Psoas muscle (tissue), 8 donors: ENCODE data around the gene ZBTB7C. TPM values are rescaled to one million over a fixed set of nuclear protein-coding genes. Genes with fewer than 3 reads are reported as not detected.

Source experiments
- ATAC-seq, 4 donors: fragments of 200-7000 bp; cut with Tn5 transposase; one replicate each; pipeline ENCODE4 v1.9.1; 2020; ENCODE audit warnings: moderate library complexity in 3 of 4, mild to moderate bottlenecking in 2 of 4
- DNase-seq, 2 donors: peaks; one replicate each; pipeline ENCODE4 v3.0.0-alpha.2; 2020
- H3K27ac ChIP-seq: fragments of 200-600 bp; one replicate; pipeline ENCODE4 v1.8.0; 2022
- H3K27me3 ChIP-seq, 3 donors: fragments of 200-600 bp in 1 of 3; one replicate each; pipeline versions ENCODE4 v1.6.1 to v1.8.0; 2013 to 2022; ENCODE audit warnings: low read length in 2 of 3, mild to moderate bottlenecking in 2 of 3, moderate library complexity in 1 of 3; ENCODE audit not compliant: insufficient read depth in 3 of 3
- H3K36me3 ChIP-seq, 2 donors: fragments of 200-600 bp in 1 of 2; one replicate each; pipeline versions ENCODE4 v1.6.1 to v1.8.0; 2013 to 2022; ENCODE audit warnings: low read depth in 1 of 2, mild to moderate bottlenecking in 1 of 2, moderate library complexity in 1 of 2; ENCODE audit not compliant: insufficient read depth in 1 of 2
- H3K4me1 ChIP-seq: fragments of 200-600 bp; one replicate; pipeline ENCODE4 v1.8.0; 2022
- H3K4me3 ChIP-seq: fragments of 200-600 bp; one replicate; pipeline ENCODE4 v1.8.0; 2022; ENCODE audit warnings: mild to moderate bottlenecking
- H3K9me3 ChIP-seq: fragments of 200-600 bp; one replicate; pipeline ENCODE4 v1.8.0; 2022
- WGBS, 3 donors: extraction: QIAGEN DNeasy Blood & Tissue Kit; methylation state at CpG; one replicate each; pipeline versions ENCODE4 v1.1.6 to v1.1.7; 2013; 5-methylcytosine and 5-hydroxymethylcytosine counted together
- intact Hi-C, 2 donors: fragments of 100-400 bp; cut with DNase I; formaldehyde crosslinking; loops; one replicate each; pipeline versions ENCODE4 v1.11.0 to v1.14.2; 2022
- polyA plus RNA-seq, 3 donors: library from polyadenylated mRNA; stranded (reverse); fragments of 200-250 nt; gene quantifications; one replicate each; pipeline ENCODE4 v1.2.3, GENCODE V29; 2013
- total RNA-seq, 4 donors: library from RNA; stranded (reverse); fragmentation: NEBNext Ultra II Directional in 2 of 4; extraction: Animal tissue kit (Norgen Biotek cat#: 25700) in 2 of 4; gene quantifications; one replicate each; pipeline versions ENCODE4 v1.2.1 to v1.2.4, GENCODE V29; 2021 to 2023
- TF ChIP-seq, protein P1 (sequence below): fragments of 200-600 bp; IDR thresholded peaks from one replicate; pipeline ENCODE4 v1.8.0; 2022; ENCODE audit warnings: antibody characterized with exemption
- donor health status: healthy with polysubstance abuse.
- donor health status: DM: no; HTN: no; CAD: no; lungs with moderate emphysema.
- donor health status: Bipolar disorder and iron deficiency.
- donor health status: healthy.
- donor health status: DM: yes; HTN: yes; CAD: no.
- donor health status: DM: no; HTN: no; CAD: no.
- donor health status: DM: no; HTN: no; CAD: no.
- donor health status: DM: yes; HTN: yes; CAD: no.

The ZBTB7C gene
- total and polyA plus RNA-seq, 7 donors: 0.34 to 2.9 (median 0.78) TPM

DNA sequence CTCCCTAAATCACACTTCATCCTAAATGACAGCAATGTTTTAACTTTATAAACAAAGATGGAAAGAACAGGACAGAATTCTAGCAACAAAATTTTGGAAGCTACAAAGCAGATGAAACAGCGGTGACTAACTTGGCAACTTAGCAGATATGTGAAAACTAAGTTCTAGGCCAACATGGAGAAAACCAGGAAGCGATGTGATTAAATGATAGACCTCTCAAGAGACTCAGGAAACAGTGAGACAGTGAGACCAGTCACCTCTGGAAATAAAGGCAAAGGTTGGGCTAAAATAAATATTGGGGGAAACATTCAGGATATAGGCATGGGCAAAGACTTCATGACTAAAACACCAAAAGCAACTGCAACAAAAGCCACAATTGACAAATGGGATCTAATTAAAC is 24.4 kb upstream of the ZBTB7C start:
- intact Hi-C loops: no loop called here
- no peak for DNase-seq
- ATAC-seq: no peak
- 80 to 89% (median 82%) methylated on average over 2 of the region's 2 CpGs for WGBS, 3 donors
- TF ChIP-seq, protein P1, sequence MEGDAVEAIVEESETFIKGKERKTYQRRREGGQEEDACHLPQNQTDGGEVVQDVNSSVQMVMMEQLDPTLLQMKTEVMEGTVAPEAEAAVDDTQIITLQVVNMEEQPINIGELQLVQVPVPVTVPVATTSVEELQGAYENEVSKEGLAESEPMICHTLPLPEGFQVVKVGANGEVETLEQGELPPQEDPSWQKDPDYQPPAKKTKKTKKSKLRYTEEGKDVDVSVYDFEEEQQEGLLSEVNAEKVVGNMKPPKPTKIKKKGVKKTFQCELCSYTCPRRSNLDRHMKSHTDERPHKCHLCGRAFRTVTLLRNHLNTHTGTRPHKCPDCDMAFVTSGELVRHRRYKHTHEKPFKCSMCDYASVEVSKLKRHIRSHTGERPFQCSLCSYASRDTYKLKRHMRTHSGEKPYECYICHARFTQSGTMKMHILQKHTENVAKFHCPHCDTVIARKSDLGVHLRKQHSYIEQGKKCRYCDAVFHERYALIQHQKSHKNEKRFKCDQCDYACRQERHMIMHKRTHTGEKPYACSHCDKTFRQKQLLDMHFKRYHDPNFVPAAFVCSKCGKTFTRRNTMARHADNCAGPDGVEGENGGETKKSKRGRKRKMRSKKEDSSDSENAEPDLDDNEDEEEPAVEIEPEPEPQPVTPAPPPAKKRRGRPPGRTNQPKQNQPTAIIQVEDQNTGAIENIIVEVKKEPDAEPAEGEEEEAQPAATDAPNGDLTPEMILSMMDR: no peak
- no peak overlapping the region for H3K27ac ChIP-seq
- no peaks in the 10 kb centered on the region for H3K9me3 ChIP-seq
- no peaks in the 10 kb centered on the region for H3K4me1 ChIP-seq
- no peaks in the 10 kb centered on the region for H3K36me3 ChIP-seq
- no peaks in the 10 kb centered on the region for H3K27me3 ChIP-seq
- H3K4me3 ChIP-seq: no peak overlapping the region

DNA sequence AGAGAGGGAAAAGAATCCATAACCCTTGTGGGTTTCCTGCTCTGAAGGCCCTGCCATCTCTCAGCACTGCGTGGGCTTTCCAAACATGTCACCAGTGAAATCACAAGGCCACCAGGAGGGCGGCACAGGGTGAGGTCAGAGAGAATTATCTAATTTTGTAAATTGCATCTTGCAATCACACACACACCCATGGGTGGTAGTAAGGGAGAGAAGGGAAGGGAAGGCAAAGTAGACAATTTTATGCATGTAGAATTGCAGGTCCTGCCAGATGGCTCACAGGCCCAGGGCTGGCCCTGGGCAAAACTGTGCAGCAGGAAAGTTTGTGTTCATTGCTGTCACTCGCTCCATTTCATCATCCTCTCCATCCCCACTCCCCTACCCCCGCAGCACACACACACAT is 21.0 kb upstream of the ZBTB7C start:
- intact Hi-C loops: no loop called here
- H3K27me3 ChIP-seq: peaks cover 0 to 3% (median 0%) of the 10 kb centered on the region in 3 donors
- no peaks in the 10 kb centered on the region for H3K4me1 ChIP-seq
- WGBS, 3 donors: 90 to 97% (median 94%) methylated on average over 4 of the region's 4 CpGs
- H3K27ac ChIP-seq: no peak overlapping the region
- H3K9me3 ChIP-seq: no peaks in the 10 kb centered on the region
- TF ChIP-seq, protein P1: no peak
- ATAC-seq (no peak), DNase-seq (no peak)
- no peak overlapping the region for H3K4me3 ChIP-seq
- no peaks in the 10 kb centered on the region for H3K36me3 ChIP-seq

DNA sequence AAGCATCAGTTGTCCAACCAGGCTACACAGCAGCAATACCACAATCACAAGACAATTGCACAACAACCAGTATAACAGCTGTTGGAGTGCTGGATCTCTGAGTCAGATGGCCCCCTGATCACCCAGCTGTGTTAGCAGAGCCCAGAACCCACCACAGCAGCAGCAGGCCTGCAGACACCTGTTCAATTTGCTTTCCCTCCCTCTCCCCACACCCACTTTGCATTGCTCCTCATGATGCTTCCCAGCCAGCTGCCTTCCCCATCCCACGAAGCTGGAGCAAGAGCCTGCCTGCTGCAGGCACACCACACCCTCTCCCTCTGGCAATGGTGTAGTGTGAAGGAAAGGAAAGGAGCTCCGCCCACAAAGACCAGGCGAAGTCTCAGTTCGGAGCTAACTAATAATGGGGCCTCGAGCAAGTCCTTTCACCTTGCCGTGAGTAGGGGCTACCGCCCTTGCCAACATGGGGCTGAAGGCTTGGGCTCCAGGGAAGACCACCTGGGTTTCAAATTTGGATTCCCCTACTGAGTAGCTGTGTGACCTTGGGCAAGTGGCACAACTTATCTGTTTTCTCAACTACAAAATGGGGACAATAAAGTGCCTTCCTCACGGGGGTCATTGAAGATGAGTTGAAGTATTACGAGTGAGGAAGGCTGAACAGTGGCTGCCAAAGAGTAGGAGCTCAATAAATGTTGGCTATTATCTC is 19.4 kb upstream of the ZBTB7C start:
- peaks cover 0 to 6% (median 0%) of the 10 kb centered on the region in 3 donors for H3K27me3 ChIP-seq
- H3K4me3 ChIP-seq: no peak overlapping the region
- TF ChIP-seq, protein P1: no peak
- no peaks in the 10 kb centered on the region for H3K9me3 ChIP-seq
- H3K27ac ChIP-seq: no peak overlapping the region
- no peaks in the 10 kb centered on the region for H3K4me1 ChIP-seq
- DNase-seq: no peak
- WGBS, 3 donors: 51 to 68% (median 65%) methylated on average over 9 of the region's 9 CpGs
- H3K36me3 ChIP-seq: no peaks in the 10 kb centered on the region
- intact Hi-C loops: no loop called here
- peak in 1 of 4 donors; percentile 31 for ATAC-seq

DNA sequence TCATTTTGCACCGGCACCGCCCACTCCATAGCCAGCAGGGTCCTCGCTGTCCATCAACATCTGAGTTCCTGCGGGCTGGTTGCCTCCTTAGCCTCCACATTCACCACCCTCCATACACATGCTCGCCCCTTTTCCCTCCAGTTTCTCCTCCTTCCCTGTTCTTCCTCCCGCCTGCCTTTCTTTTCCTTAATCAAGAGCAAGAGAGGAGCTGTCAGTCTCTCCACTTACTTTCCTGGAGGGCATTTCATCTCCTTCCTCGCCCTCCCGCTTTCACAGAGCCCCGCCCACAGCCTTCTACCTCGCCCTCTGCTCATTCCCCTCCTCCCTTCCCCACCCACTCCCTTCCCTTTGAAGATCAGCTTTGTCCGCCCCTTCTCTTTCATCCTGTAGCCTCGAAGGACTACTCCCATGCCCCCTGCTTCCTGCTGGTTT is 13.8 kb upstream of the ZBTB7C start:
- Histone ChIP-seq H3K4me1 (no peaks in the 10 kb centered on the region), H3K4me3 (no peak overlapping the region), H3K36me3 (no peaks in the 10 kb centered on the region), H3K27me3 (peaks cover 0 to 6% (median 0%) of the 10 kb centered on the region in 3 donors), H3K9me3 (no peaks in the 10 kb centered on the region), H3K27ac (no peak overlapping the region)
- ATAC-seq: no peak
- TF ChIP-seq, protein P1: no peak
- 33 to 52% (median 42%) methylated on average over 12 of the region's 12 CpGs for WGBS, 3 donors
- DNase-seq: no peak
- intact Hi-C loops: no loop called here
